Epithelial cell of prostate (primary cell): Measurements from ENCODE around the gene KLHL36.
"Not testable (repeated sequence)": the region's sequence is repeated elsewhere in the genome, so short reads cannot be mapped to it uniquely, and the experiment has no call there.

Experiments used
- DNase-seq: peaks from one replicate; pipeline ENCODE4 v3.0.0-alpha.2; 2011; ENCODE audit warnings: low read depth, low spot score
- H3K27ac ChIP-seq: fragments of 450-650 bp; 2 replicates; pipeline ENCODE4 v1.5.1; 2017; ENCODE audit warnings: mild to moderate bottlenecking

The KLHL36 gene

GRCh38 chr16:84614968-84615813, 33.1 kb upstream of the KLHL36 start:
- no peak for DNase-seq

GRCh38 chr16:84616515-84616914, 31.8 kb upstream of the KLHL36 start:
- H3K27ac ChIP-seq = no peak overlapping the region
- DNase-seq = no peak

More at GRCh38 chr16:84614968-84615813, 33.1 kb upstream of the KLHL36 start:
- H3K27ac ChIP-seq = no peak overlapping the region

GRCh38 chr16:84617041-84617790, 31.1 kb upstream of the KLHL36 start:
- no peak for DNase-seq
- H3K27ac ChIP-seq = peak overlapping the region; percentile 98

GRCh38 chr16:84617791-84618580, 30.3 kb upstream of the KLHL36 start, which contains the start of gene COTL1:
COTL1 (minus strand) TSS chr16:84618078; CDS start chr16:84617914, 164 bp downstream.
- H3K27ac ChIP-seq = peak within 1 kb of the TSS; percentile 98
- peak; percentile 90 for DNase-seq

GRCh38 chr16:84618581-84619460, 29.5 kb upstream of the KLHL36 start:
- H3K27ac ChIP-seq = peak overlapping the region; percentile 98
- peak; percentile 78 for DNase-seq

- H3K27ac ChIP-seq, DNase-seq: not testable (repeated sequence)
Measured at GRCh38 chr16:84620913-84621312, 27.4 kb upstream of the KLHL36 start.

GRCh38 chr16:84625556-84625955, 22.8 kb upstream of the KLHL36 start:
- no peak overlapping the region for H3K27ac ChIP-seq
- DNase-seq = no peak

- no peak overlapping the region for H3K27ac ChIP-seq
- no peak for DNase-seq
Measured at GRCh38 chr16:84628226-84628731, 20.0 kb upstream of the KLHL36 start.

GRCh38 chr16:84629580-84629979, 18.7 kb upstream of the KLHL36 start:
- no peak overlapping the region for H3K27ac ChIP-seq
- no peak for DNase-seq

GRCh38 chr16:84630009-84630408, 18.3 kb upstream of the KLHL36 start:
- DNase-seq = no peak
- H3K27ac ChIP-seq = no peak overlapping the region

- no peak for DNase-seq
- no peak overlapping the region for H3K27ac ChIP-seq
Measured at GRCh38 chr16:84630446-84631152, 17.7 kb upstream of the KLHL36 start.

GRCh38 chr16:84631153-84631466, 17.2 kb upstream of the KLHL36 start:
- no peak for DNase-seq
- no peak overlapping the region for H3K27ac ChIP-seq

GRCh38 chr16:84631886-84632285, 16.4 kb upstream of the KLHL36 start:
- H3K27ac ChIP-seq = no peak overlapping the region
- no peak for DNase-seq

- H3K27ac ChIP-seq, DNase-seq: not testable (repeated sequence)
Measured at GRCh38 chr16:84632862-84633261, 15.4 kb upstream of the KLHL36 start.

GRCh38 chr16:84633622-84634021, 14.7 kb upstream of the KLHL36 start:
- DNase-seq = no peak
- no peak overlapping the region for H3K27ac ChIP-seq

GRCh38 chr16:84635702-84636101, 12.6 kb upstream of the KLHL36 start:
- no peak overlapping the region for H3K27ac ChIP-seq
- no peak for DNase-seq

- DNase-seq = no peak
- no peak overlapping the region for H3K27ac ChIP-seq
Measured at GRCh38 chr16:84637709-84638108, 10.6 kb upstream of the KLHL36 start.

GRCh38 chr16:84638231-84638806, 10.0 kb upstream of the KLHL36 start:
- no peak for DNase-seq
- H3K27ac ChIP-seq = no peak overlapping the region

- no peak overlapping the region for H3K27ac ChIP-seq
- DNase-seq = no peak
Measured at GRCh38 chr16:84640145-84640544, 8.2 kb upstream of the KLHL36 start.
